Keratinocyte (primary cell): Measurements from ENCODE around the gene C1orf174.

Source experiments
- CTCF ChIP-seq, 3 experiments: IDR thresholded peaks in 1 of 3; conservative IDR thresholded peaks in 1 of 3; optimal IDR thresholded peaks in 1 of 3; 2 replicates in 2 of 3; 3 replicates in 1 of 3; pipeline versions ENCODE3 to v1.5.1; 2011; ENCODE audit warnings: low read length in 3 of 3, mild to moderate bottlenecking in 3 of 3, moderate library complexity in 2 of 3, control low read depth in 1 of 3, inconsistent platforms in 1 of 3; ENCODE audit not compliant: insufficient read depth in 2 of 3; ENCODE audit errors: extremely low read depth in 1 of 3
- EZH2 ChIP-seq: IDR thresholded peaks from one replicate; pipeline ENCODE4 v1.6.1; 2012; ENCODE audit warnings: inconsistent platforms, mild to moderate bottlenecking, low read length, moderate library complexity

- TF ChIP-seq CTCF (optimal IDR thresholded peaks at IDR 0.05 in 1 of 3, IDR thresholded peaks at IDR 0.05 in 1 of 3, conservative IDR thresholded peaks at IDR 0.05 in 1 of 3; ENCODE audit: extremely low read depth in 1 of 3, insufficient read depth in 2 of 3, low read length in 3 of 3) (no peak), EZH2 (no peak)
Measured at GRCh38 chr1:3900969-3901529, 977 bp upstream of the C1orf174 start.
